Thyroid gland (tissue), 4 donors: ENCODE measurements around the gene TSEN2. TPM values are rescaled to one million over a fixed set of nuclear protein-coding genes. Genes with fewer than 3 reads are reported as not detected.

Source experiments
- DNase-seq, 2 donors: peaks; one replicate each; pipeline ENCODE4 v3.0.0-alpha.2; 2019
- H3K27ac ChIP-seq, 3 donors: fragments of 200-600 bp; sonication (generic); 1 replicate in 2 of 3; 2 replicates in 1 of 3; pipeline ENCODE4 v1.5.1; 2016 to 2019; ENCODE audit warnings: mild to moderate bottlenecking in 1 of 3, moderate library complexity in 1 of 3
- H3K27me3 ChIP-seq: fragments of 200-600 bp; sonication (generic); one replicate; pipeline ENCODE4 v1.5.1; 2019
- H3K36me3 ChIP-seq, 2 donors: fragments of 200-600 bp; sonication (generic); one replicate each; pipeline ENCODE4 v1.5.1; 2016 to 2019
- H3K4me1 ChIP-seq, 2 donors: fragments of 200-600 bp; sonication (generic); one replicate each; pipeline ENCODE4 v1.5.1; 2017 to 2019
- H3K4me3 ChIP-seq, 3 donors: fragments of 200-600 bp; sonication (generic); replicated peaks in 1 of 3; 1 replicate in 2 of 3; 2 replicates in 1 of 3; pipeline ENCODE4 v1.5.1; 2016; ENCODE audit warnings: mild to moderate bottlenecking in 1 of 3
- H3K9me3 ChIP-seq: fragments of 200-600 bp; sonication (generic); one replicate; pipeline ENCODE4 v1.5.1; 2017
- CTCF ChIP-seq, 6 experiments: fragments of 200-600 bp in 3 of 6; fragments of 450-650 bp in 3 of 6; sonication (generic) in 3 of 6; IDR thresholded peaks; one replicate each; pipeline ENCODE4 v1.5.1; 2016 to 2019; ENCODE audit warnings: antibody characterized with exemption in 6 of 6, mild to moderate bottlenecking in 2 of 6, inconsistent platforms in 1 of 6, moderate library complexity in 1 of 6
- POLR2A ChIP-seq, 2 donors: fragments of 450-650 bp; IDR thresholded peaks; one replicate each; pipeline ENCODE4 v1.6.1; 2017; ENCODE audit warnings: antibody characterized with exemption in 2 of 2, mild to moderate bottlenecking in 2 of 2, moderate library complexity in 1 of 2
- WGBS, 2 donors: methylation state at CpG; one replicate each; pipeline ENCODE4 v1.1.5; 2017; 5-methylcytosine and 5-hydroxymethylcytosine counted together
- intact Hi-C: fragments of 100-400 bp; cut with DNase I; formaldehyde crosslinking; loops from one replicate; pipeline ENCODE4 v1.15.1; 2023
- total RNA-seq, 4 donors: library from RNA; depleted of rRNA; stranded (reverse); fragments of >200 nt; gene quantifications; one replicate each; pipeline ENCODE4 v1.2.3, GENCODE V29; 2016

The TSEN2 gene
- total RNA-seq, 4 donors from 2014 or later = 14.9 to 25.8 (median 21.4) TPM

GRCh38 chr3:12438318-12438717, 46.0 kb upstream of the TSEN2 start:
- no peak overlapping the region for H3K27ac ChIP-seq
- 92 to 95% methylated on average over 4 of the region's 4 CpGs for WGBS, 2 donors
- intact Hi-C loops = no loop called here
- no peaks in the 10 kb centered on the region for H3K9me3 ChIP-seq
- DNase-seq = no peak
- H3K4me3 ChIP-seq = no peak overlapping the region
- H3K27me3 ChIP-seq = no peaks in the 10 kb centered on the region
- H3K4me1 ChIP-seq = peaks cover 0 to 6% of the 10 kb centered on the region in 2 donors
- H3K36me3 ChIP-seq = no peaks in the 10 kb centered on the region
- TF ChIP-seq CTCF (IDR thresholded peaks at IDR 0.05) (no peak), POLR2A (IDR thresholded peaks at IDR 0.05) (no peak)

GRCh38 chr3:12439161-12439940, 44.9 kb upstream of the TSEN2 start:
- no peaks in the 10 kb centered on the region for H3K27me3 ChIP-seq
- no peak overlapping the region for H3K27ac ChIP-seq
- peaks cover 0 to 6% of the 10 kb centered on the region in 2 donors for H3K4me1 ChIP-seq
- WGBS, 2 donors = 73 to 87% methylated on average over 11 of the region's 11 CpGs
- intact Hi-C loops = no loop called here
- TF ChIP-seq CTCF (IDR thresholded peaks at IDR 0.05) = no peak
- no peak for TF ChIP-seq POLR2A (IDR thresholded peaks at IDR 0.05)
- no peak overlapping the region for H3K4me3 ChIP-seq
- DNase-seq = no peak
- no peaks in the 10 kb centered on the region for H3K36me3 ChIP-seq
- no peaks in the 10 kb centered on the region for H3K9me3 ChIP-seq

GRCh38 chr3:12440927-12441714, 43.2 kb upstream of the TSEN2 start:
- H3K27ac ChIP-seq = no peak overlapping the region
- no peaks in the 10 kb centered on the region for H3K27me3 ChIP-seq
- peaks cover 0 to 6% of the 10 kb centered on the region in 2 donors for H3K4me1 ChIP-seq
- peak; percentile 9 to 10 for DNase-seq
- H3K36me3 ChIP-seq = no peaks in the 10 kb centered on the region
- intact Hi-C loops = no loop called here
- H3K4me3 ChIP-seq = no peak overlapping the region
- WGBS, 2 donors = 61 to 70% methylated on average over 16 to 18 of the region's 21 CpGs
- TF ChIP-seq CTCF (IDR thresholded peaks at IDR 0.05) = no peak
- TF ChIP-seq POLR2A (IDR thresholded peaks at IDR 0.05) = no peak
- H3K9me3 ChIP-seq = no peaks in the 10 kb centered on the region

- Histone ChIP-seq H3K27ac (no peak overlapping the region), H3K4me3 (no peak overlapping the region), H3K27me3 (no peaks in the 10 kb centered on the region), H3K9me3 (no peaks in the 10 kb centered on the region), H3K36me3 (no peaks in the 10 kb centered on the region), H3K4me1 (peaks cover 0 to 6% of the 10 kb centered on the region in 2 donors)
- WGBS, 2 donors = 86 to 87% methylated on average over 20 of the region's 20 CpGs
- intact Hi-C loops = no loop called here
- no peak for DNase-seq
- TF ChIP-seq CTCF (IDR thresholded peaks at IDR 0.05) (no peak), POLR2A (IDR thresholded peaks at IDR 0.05) (no peak)
Measured at GRCh38 chr3:12442654-12443501, 41.4 kb upstream of the TSEN2 start.
